Measurements from ENCODE around the gene USP25.

- TF ChIP-seq CTCF (IDR thresholded peaks at IDR 0.05) = no peak
- TF ChIP-seq EZH2 (IDR thresholded peaks at IDR 0.05; ENCODE audit: borderline replicate concordance, insufficient read depth, low read depth, low read length, poor library complexity, severe bottlenecking) = no peak
Observed at GRCh38 chr21:15872236-15872635, 142.5 kb downstream of the USP25 start.

Data from B cell (primary cell).